Panc1 (cell line): ENCODE results near the gene PNLDC1. TPM values are rescaled to one million over a fixed set of nuclear protein-coding genes. Genes with fewer than 3 reads are reported as not detected.
A peak's percentile ranks its signal among the peaks of the same experiment; 100 is the strongest.

ENCODE experiments used
- ATAC-seq: fragments of 200-7000 bp; cut with Tn5 transposase; 2 replicates; pipeline ENCODE4 v1.9.1; 2020; ENCODE audit warnings: mild to moderate bottlenecking, moderate library complexity
- BruUV-seq: library from RNA; stranded (reverse); fragments of 400-500 nt; replicated peaks from 2 replicates; lab custom pipeline; 2021; lab: Mats Ljungman, UMichigan
- CTCF ChIA-PET: fragments of 300-600 bp; sonication (Branson Sonifier 250); formaldehyde crosslinking; loops from one replicate; lab custom pipeline; 2022; ENCODE audit warnings: antibody characterized with exemption; lab: Charles Lee
- POLR2A ChIA-PET: fragments of 300-600 bp; sonication (Branson Sonifier 250); formaldehyde crosslinking; loops from one replicate; lab custom pipeline; 2022; ENCODE audit warnings: antibody characterized with exemption; lab: Charles Lee
- DNase-seq: peaks from one replicate; pipeline ENCODE4 v3.0.0-alpha.2; 2010; ENCODE audit warnings: low read depth, low spot score
- H3K27ac ChIP-seq: 2 replicates; pipeline ENCODE4 v1.5.1; 2011; ENCODE audit warnings: mild to moderate bottlenecking, low read length, inconsistent platforms
- H3K27me3 ChIP-seq: fragments of 200-500 bp; sonication (Bioruptor generic); 2 replicates; pipeline ENCODE4 v1.6.0; 2014; ENCODE audit warnings: low read length, inconsistent platforms; ENCODE audit not compliant: control insufficient read depth, insufficient read depth
- H3K36me3 ChIP-seq: fragments of 200-500 bp; sonication (Bioruptor generic); 2 replicates; pipeline ENCODE4 v1.5.1; 2014; ENCODE audit warnings: inconsistent platforms, mild to moderate bottlenecking, low read length, moderate library complexity; ENCODE audit not compliant: control insufficient read depth, insufficient read depth
- H3K4me1 ChIP-seq: 2 replicates; pipeline ENCODE4 v1.5.1; 2011; ENCODE audit warnings: inconsistent platforms, mild to moderate bottlenecking, low read length, moderate library complexity; ENCODE audit not compliant: control insufficient read depth, insufficient read depth
- H3K4me3 ChIP-seq, 2 experiments: 2 replicates each; pipeline ENCODE4 v1.5.1; 2011 to 2012; ENCODE audit warnings: low read depth in 2 of 2, low read length in 2 of 2, mild to moderate bottlenecking in 2 of 2, inconsistent platforms in 1 of 2, moderate library complexity in 1 of 2
- H3K9me3 ChIP-seq: fragments of 200-500 bp; sonication (Bioruptor generic); 2 replicates; pipeline ENCODE4 v1.5.1; 2014; ENCODE audit warnings: low read depth, mild to moderate bottlenecking, inconsistent platforms, low read length, moderate library complexity; ENCODE audit not compliant: control insufficient read depth, insufficient read depth
- CTCF ChIP-seq: fragments of 450-650 bp; IDR thresholded peaks from 2 replicates; pipeline ENCODE4 v1.5.1; 2017; ENCODE audit warnings: mild to moderate bottlenecking
- POLR2AphosphoS5 ChIP-seq: IDR thresholded peaks from 2 replicates; pipeline ENCODE4 v1.6.1; 2012; ENCODE audit warnings: mild to moderate bottlenecking, low read depth, low read length, moderate library complexity
- REST ChIP-seq, 2 experiments: IDR thresholded peaks; 2 replicates each; pipeline ENCODE4 v1.6.1; 2011 to 2012; ENCODE audit warnings: low read depth in 2 of 2, control low read depth in 1 of 2, low read length in 1 of 2, mild to moderate bottlenecking in 1 of 2, moderate library complexity in 1 of 2; ENCODE audit not compliant: insufficient read depth in 1 of 2
- SIN3A ChIP-seq: IDR thresholded peaks from 2 replicates; pipeline ENCODE4 v1.6.1; 2012; ENCODE audit warnings: low read depth, mild to moderate bottlenecking, low read length, moderate library complexity, borderline replicate concordance; ENCODE audit not compliant: insufficient read depth
- TCF7L2 ChIP-seq: IDR thresholded peaks from 2 replicates; pipeline ENCODE4 v1.6.1; 2011; ENCODE audit warnings: mild to moderate bottlenecking, low read depth, low read length, inconsistent platforms
- in situ Hi-C: cut with HindIII; loops from 2 replicates; pipeline ENCODE4 v1.10.0; 2016; ENCODE audit warnings: low sequenced_read_pairs, low pct_unique_long_range_greater_than_20kb
- intact Hi-C: fragments of 100-400 bp; cut with micrococcal nuclease; formaldehyde crosslinking; loops from one replicate; pipeline ENCODE4 v1.10.0; 2022; ENCODE audit not compliant: unreplicated experiment
- total RNA-seq: library from RNA; stranded (reverse); gene quantifications from one replicate; pipeline ENCODE4 v1.2.1, GENCODE V29; 2021; ENCODE audit not compliant: unreplicated experiment

PNLDC1 gene
- total RNA-seq, 1 experiment from 2014 or later, result not detected

GRCh38 chr6:159865226-159865920 lies 65.3 kb downstream of the PNLDC1 start:
- no peak overlapping the region for H3K27ac ChIP-seq
- intact Hi-C loops (loop anchor here (10.0 kb wide), 2 partner anchors 239 to 589 kb away; no protein-coding TSS in a partner anchor), in situ Hi-C loops (no loop called here)
- ChIA-PET CTCF (no interaction called here), POLR2A (no interaction called here)
- H3K4me1 ChIP-seq, result no peaks in the 10 kb centered on the region
- ATAC-seq, result no peak
- H3K9me3 ChIP-seq, result no peaks in the 10 kb centered on the region
- H3K36me3 ChIP-seq, result no peaks in the 10 kb centered on the region
- H3K4me3 ChIP-seq, result no peak overlapping the region
- DNase-seq, result no peak
- no peak for TF ChIP-seq CTCF
- no peak for TF ChIP-seq TCF7L2
- no peak for TF ChIP-seq REST (IDR thresholded peaks at IDR 0.05; ENCODE audit: insufficient read depth in 1 of 2, low read depth in 2 of 2, low read length in 1 of 2)
- TF ChIP-seq SIN3A, result no peak
- no peak for TF ChIP-seq POLR2AphosphoS5
- BruUV-seq, result no TSS peak
- H3K27me3 ChIP-seq, result 0 out of 2 replicates have a peak, but pooled peaks cover 1% of the 10 kb centered on the region

- intact Hi-C loops (loop anchor here (10.0 kb wide), 2 partner anchors 238 to 588 kb away; no protein-coding TSS in a partner anchor), in situ Hi-C loops (no loop called here)
- Histone ChIP-seq H3K4me1 (no peaks in the 10 kb centered on the region), H3K36me3 (no peaks in the 10 kb centered on the region), H3K9me3 (no peaks in the 10 kb centered on the region), H3K27ac (no peak overlapping the region), H3K4me3 (no peak overlapping the region), H3K27me3 (no peaks in the 10 kb centered on the region)
- no TSS peak for BruUV-seq
- TF ChIP-seq CTCF (no peak), SIN3A (no peak), TCF7L2 (no peak), REST (IDR thresholded peaks at IDR 0.05; ENCODE audit: insufficient read depth in 1 of 2, low read depth in 2 of 2, low read length in 1 of 2) (no peak), POLR2AphosphoS5 (no peak)
- ATAC-seq (0 out of 2 replicates have a peak, but pooled peaks have one; percentile 39), DNase-seq (no peak)
- ChIA-PET POLR2A (no interaction called here), CTCF (interaction anchor here (0.5 to 0.7 kb wide), 2 partner anchors 15 to 147 kb away, joined by 4 to 6 read pairs; no protein-coding TSS in a partner anchor)
Observed at GRCh38 chr6:159866286-159867247, 66.5 kb downstream of the PNLDC1 start.
